ENCODE measurements around the gene PHOSPHO2. TPM values are rescaled to one million over a fixed set of nuclear protein-coding genes. Genes with fewer than 3 reads are reported as not detected.

PHOSPHO2 gene
- total RNA-seq, 1 donor from 2014 or later, result 9.6 TPM

Other genes starting within 250 kb of the PHOSPHO2 start
- 3.3 TPM for gene BBS5, start 215.0 kb upstream of the PHOSPHO2 start, total RNA-seq (ENCODE audit: unreplicated experiment)
- gene KLHL41, start 184.8 kb upstream of the PHOSPHO2 start, total RNA-seq (ENCODE audit: unreplicated experiment), result not detected
- gene FASTKD1, start 120.6 kb upstream of the PHOSPHO2 start, total RNA-seq (ENCODE audit: unreplicated experiment), result 38.1 TPM
- gene PPIG, start 110.1 kb upstream of the PHOSPHO2 start, total RNA-seq (ENCODE audit: unreplicated experiment), result 33.7 TPM
- gene CFAP210, start 64 bp upstream of the PHOSPHO2 start, total RNA-seq (ENCODE audit: unreplicated experiment), result 0.32 TPM
- gene KLHL23, start 39.4 kb downstream of the PHOSPHO2 start, total RNA-seq (ENCODE audit: unreplicated experiment), result 76.0 TPM
- gene SSB, start 104.4 kb downstream of the PHOSPHO2 start, total RNA-seq (ENCODE audit: unreplicated experiment), result 79.0 TPM
- gene METTL5, start 130.4 kb downstream of the PHOSPHO2 start, total RNA-seq (ENCODE audit: unreplicated experiment), result 34.0 TPM
- gene UBR3, start 133.0 kb downstream of the PHOSPHO2 start, total RNA-seq (ENCODE audit: unreplicated experiment), result 59.8 TPM